Omental fat pad (tissue), 4 donors: ENCODE measurements around the gene DENND10. TPM values are rescaled to one million over a fixed set of nuclear protein-coding genes. Genes with fewer than 3 reads are reported as not detected.

Experiments
- ATAC-seq: fragments of 150-250 bp; one replicate; pipeline ENCODE4 v1.9.1; 2016; ENCODE audit warnings: mild to moderate bottlenecking, moderate library complexity; ENCODE audit not compliant: low FRiP score
- DNase-seq: peaks from one replicate; pipeline ENCODE4 v3.0.0-alpha.2; 2019; ENCODE audit warnings: low spot score
- CTCF ChIP-seq, 3 donors: fragments of 450-650 bp; IDR thresholded peaks; one replicate each; pipeline ENCODE4 v1.5.1; 2016 to 2017; ENCODE audit warnings: antibody characterized with exemption in 3 of 3, mild to moderate bottlenecking in 3 of 3, moderate library complexity in 2 of 3
- total RNA-seq, 4 donors: library from RNA; depleted of rRNA; stranded (reverse); fragments of >200 nt; gene quantifications; one replicate each; pipeline ENCODE4 v1.1.0, GENCODE V29; 2016

The DENND10 gene
- total RNA-seq, 4 donors from 2014 or later, result 37.9 to 68.4 (median 49.7) TPM

GRCh38 chr10:119120875-119121274 lies 17.0 kb downstream of the DENND10 start:
- no peak for TF ChIP-seq CTCF (IDR thresholded peaks at IDR 0.05)
- no peak for DNase-seq
- ATAC-seq, result no peak

GRCh38 chr10:119125942-119126341 lies 22.0 kb downstream of the DENND10 start:
- no peak for ATAC-seq
- DNase-seq, result no peak
- TF ChIP-seq CTCF (IDR thresholded peaks at IDR 0.05), result no peak

GRCh38 chr10:119129721-119130120 lies 25.8 kb downstream of the DENND10 start:
- ATAC-seq (no peak), DNase-seq (no peak)

GRCh38 chr10:119131512-119132240 lies 27.8 kb downstream of the DENND10 start:
- TF ChIP-seq CTCF (IDR thresholded peaks at IDR 0.05), result no peak
- ATAC-seq, result peak; percentile 63
- DNase-seq, result no peak

More at GRCh38 chr10:119129721-119130120, 25.8 kb downstream of the DENND10 start:
- no peak for TF ChIP-seq CTCF (IDR thresholded peaks at IDR 0.05)

- DNase-seq (no peak), ATAC-seq (no peak)
- no peak for TF ChIP-seq CTCF (IDR thresholded peaks at IDR 0.05)
Measured at GRCh38 chr10:119132521-119133345, 28.8 kb downstream of the DENND10 start.

GRCh38 chr10:119133949-119134348 lies 30.0 kb downstream of the DENND10 start:
- TF ChIP-seq CTCF (IDR thresholded peaks at IDR 0.05), result no peak
- DNase-seq, result no peak
- ATAC-seq, result no peak
